ENCODE results near the gene DPCD.
"Not testable (repeated sequence)": the region's sequence is repeated elsewhere in the genome, so short reads cannot be mapped to it uniquely, and the experiment has no call there.

Gene DPCD

GRCh38 chr10:101619983-101620382 lies 31.9 kb downstream of the DPCD start:
- DNase-seq (ENCODE audit: low read depth) = no peak

- DNase-seq (ENCODE audit: low read depth) = no peak
These were observed 35.4 kb downstream of the DPCD start for GRCh38 chr10:101623528-101623927.

GRCh38 chr10:101624526-101625102 lies 36.5 kb downstream of the DPCD start:
- no peak for DNase-seq (ENCODE audit: low read depth)

- no peak for DNase-seq (ENCODE audit: low read depth)
These were observed 37.8 kb downstream of the DPCD start for GRCh38 chr10:101625821-101626412.

- DNase-seq (ENCODE audit: low read depth) = no peak
These were observed 41.9 kb downstream of the DPCD start for GRCh38 chr10:101629837-101630632.

- DNase-seq (ENCODE audit: low read depth) = no peak
These were observed 42.5 kb downstream of the DPCD start for GRCh38 chr10:101630633-101630920.

- DNase-seq (ENCODE audit: low read depth) = no peak
These were observed 43.8 kb downstream of the DPCD start for GRCh38 chr10:101631821-101632475.

- not testable (repeated sequence) for DNase-seq (ENCODE audit: low read depth)
These were observed 45.4 kb downstream of the DPCD start for GRCh38 chr10:101633510-101633909.

GRCh38 chr10:101639141-101639900 lies 51.2 kb downstream of the DPCD start:
- DNase-seq (ENCODE audit: low read depth) = no peak

- no peak for DNase-seq (ENCODE audit: low read depth)
These were observed 55.4 kb downstream of the DPCD start for GRCh38 chr10:101643546-101643945.

- DNase-seq (ENCODE audit: low read depth) = no peak
These were observed 55.9 kb downstream of the DPCD start for GRCh38 chr10:101644002-101644401.

- DNase-seq (ENCODE audit: low read depth) = no peak
These were observed 57.5 kb downstream of the DPCD start for GRCh38 chr10:101645659-101646058.

GRCh38 chr10:101646364-101646763 lies 58.2 kb downstream of the DPCD start:
- no peak for DNase-seq (ENCODE audit: low read depth)

- DNase-seq (ENCODE audit: low read depth) = no peak
These were observed 59.1 kb downstream of the DPCD start for GRCh38 chr10:101647255-101647654.

- DNase-seq (ENCODE audit: low read depth) = no peak
These were observed 61.5 kb downstream of the DPCD start for GRCh38 chr10:101649525-101650085.

GRCh38 chr10:101650863-101651262 lies 62.7 kb downstream of the DPCD start:
- no peak for DNase-seq (ENCODE audit: low read depth)

GRCh38 chr10:101651336-101651735 lies 63.2 kb downstream of the DPCD start:
- no peak for DNase-seq (ENCODE audit: low read depth)

GRCh38 chr10:101653536-101653935 lies 65.4 kb downstream of the DPCD start:
- DNase-seq (ENCODE audit: low read depth) = no peak

GRCh38 chr10:101655570-101655969 lies 67.4 kb downstream of the DPCD start:
- DNase-seq (ENCODE audit: low read depth) = no peak

- no peak for DNase-seq (ENCODE audit: low read depth)
These were observed 68.8 kb downstream of the DPCD start for GRCh38 chr10:101656890-101657289.

- no peak for DNase-seq (ENCODE audit: low read depth)
These were observed 70.9 kb downstream of the DPCD start for GRCh38 chr10:101658975-101659374.
